NCI-H82 (cell line): Measurements from ENCODE around the gene RALGDS.
"Not testable (repeated sequence)": the region's sequence is repeated elsewhere in the genome, so short reads cannot be mapped to it uniquely, and the experiment has no call there.

Experiments
- DNase-seq: peaks from one replicate; lab custom pipeline; 2025; lab: John Stamatoyannopoulos, UW

Gene RALGDS

GRCh38 chr9:133121198-133121914 lies at the start of gene RALGDS:
Gene RALGDS (minus strand): TSS chr9:133121240. CDS start chr9:133121154, 86 bp downstream.
- DNase-seq, result peak; percentile 89

DNA sequence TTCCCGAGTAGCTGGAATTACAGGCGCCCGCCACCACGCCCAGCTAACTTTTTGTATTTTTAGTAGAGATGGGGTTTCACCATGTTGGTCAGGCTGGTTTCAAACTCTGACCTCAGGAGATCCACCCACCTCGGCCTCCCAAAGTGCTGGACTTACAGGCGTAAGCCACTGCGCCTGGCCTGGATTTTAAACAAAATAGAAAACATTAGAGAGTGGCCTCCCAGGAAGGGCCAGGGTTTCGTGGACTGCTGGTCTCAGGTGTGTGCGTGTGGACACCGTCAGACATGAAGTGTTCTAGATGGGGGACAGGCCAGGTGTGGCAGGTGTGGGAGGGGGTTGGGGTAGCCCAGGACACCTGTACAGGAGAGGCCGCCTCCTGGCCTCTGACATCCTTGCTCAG lies 49.7 kb upstream of the RALGDS start:
- no peak for DNase-seq

GRCh38 chr9:133169687-133170086 lies 48.6 kb upstream of the RALGDS start:
- DNase-seq, result not testable (repeated sequence)

- DNase-seq, result no peak
Measured at GRCh38 chr9:133169102-133169501, 48.1 kb upstream of the RALGDS start.

DNA sequence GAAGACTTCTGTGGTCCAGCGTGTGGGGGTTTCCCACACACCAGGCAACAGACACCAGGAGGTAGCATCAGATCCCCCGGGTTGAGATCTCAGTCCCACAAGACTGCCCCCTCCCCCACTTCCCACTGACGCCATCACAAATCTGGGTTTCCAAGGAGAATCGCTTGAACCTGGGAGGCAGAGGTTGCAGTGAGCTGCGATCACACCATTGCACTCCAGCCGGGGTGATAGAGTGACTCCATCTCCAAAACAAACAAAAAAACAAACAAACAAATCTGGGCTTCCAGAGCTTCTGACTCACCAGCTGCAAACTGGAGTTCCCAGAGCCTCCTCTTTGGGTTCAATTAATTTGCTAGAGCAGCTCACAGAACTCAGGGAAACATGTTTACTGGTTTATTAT lies 47.4 kb upstream of the RALGDS start:
- DNase-seq, result no peak

DNA sequence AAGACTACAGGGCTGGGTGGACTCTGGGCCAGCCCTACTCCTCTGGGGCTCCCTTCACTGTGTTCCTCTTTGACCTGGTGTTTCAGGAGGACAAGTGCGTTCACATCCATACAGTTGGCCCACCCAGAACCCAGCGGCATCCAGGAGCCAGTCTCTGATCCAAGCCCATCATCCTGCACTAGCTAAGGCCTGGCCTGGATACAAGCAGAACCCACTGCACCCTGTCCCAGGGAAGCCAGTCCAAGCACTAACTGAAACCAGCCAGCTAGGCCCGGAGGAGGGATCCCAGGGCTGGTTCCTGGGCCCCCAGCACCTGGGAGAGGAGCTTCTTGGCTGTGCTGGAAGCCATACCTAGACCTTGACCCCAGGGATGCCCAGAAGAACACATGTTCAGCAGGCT lies 46.7 kb upstream of the RALGDS start:
- no peak for DNase-seq

- DNase-seq, result no peak
Measured at GRCh38 chr9:133167096-133167730, 46.2 kb upstream of the RALGDS start.

- DNase-seq, result no peak
Measured at GRCh38 chr9:133166392-133166791, 45.4 kb upstream of the RALGDS start.

- no peak for DNase-seq
Measured at GRCh38 chr9:133165452-133165730, 44.4 kb upstream of the RALGDS start.

GRCh38 chr9:133164191-133164590 lies 43.2 kb upstream of the RALGDS start:
- no peak for DNase-seq

- peak; percentile 49 for DNase-seq
Measured at GRCh38 chr9:133163504-133164172, 42.6 kb upstream of the RALGDS start, which contains the start of gene GBGT1. Gene GBGT1 (minus strand): TSS chr9:133163914. CDS start chr9:133162412, 1,502 bp downstream.

DNA sequence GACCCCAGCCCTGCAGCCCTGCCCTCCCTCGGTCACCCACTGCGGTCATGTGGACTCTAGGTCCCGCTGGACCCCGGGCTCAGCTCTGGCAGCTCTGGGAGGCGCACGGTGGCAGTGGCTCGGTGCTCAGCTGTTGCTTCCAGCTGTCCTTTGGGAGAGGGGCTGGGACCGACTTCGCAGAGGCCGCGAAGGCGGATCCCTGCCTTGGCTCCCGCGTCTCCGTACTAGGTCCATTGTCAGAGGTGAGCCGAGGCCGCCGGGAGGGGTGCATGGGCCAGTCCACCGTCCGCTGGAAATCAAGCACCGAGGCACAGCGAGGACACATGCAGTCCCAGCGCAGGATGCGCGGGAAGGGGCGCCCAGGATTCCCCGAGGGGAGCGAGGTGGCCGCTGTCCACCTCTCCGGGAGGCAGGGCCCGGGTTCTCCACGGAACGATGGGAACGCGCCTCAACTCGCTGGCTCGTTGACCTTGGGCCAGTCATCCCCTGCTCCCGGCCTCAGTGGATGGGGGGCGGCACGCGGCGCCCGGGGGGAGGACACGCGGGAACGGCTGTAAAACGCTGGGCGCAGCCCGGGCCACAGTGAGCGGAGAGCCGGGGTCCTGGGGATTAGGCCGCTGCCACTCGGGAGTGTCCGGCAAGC lies 41.9 kb upstream of the RALGDS start:
- peak; percentile 19 for DNase-seq

- DNase-seq, result no peak
Measured at GRCh38 chr9:133161547-133161950, 40.5 kb upstream of the RALGDS start.

GRCh38 chr9:133160742-133161546 lies 39.9 kb upstream of the RALGDS start:
- DNase-seq, result peak; percentile 69

DNA sequence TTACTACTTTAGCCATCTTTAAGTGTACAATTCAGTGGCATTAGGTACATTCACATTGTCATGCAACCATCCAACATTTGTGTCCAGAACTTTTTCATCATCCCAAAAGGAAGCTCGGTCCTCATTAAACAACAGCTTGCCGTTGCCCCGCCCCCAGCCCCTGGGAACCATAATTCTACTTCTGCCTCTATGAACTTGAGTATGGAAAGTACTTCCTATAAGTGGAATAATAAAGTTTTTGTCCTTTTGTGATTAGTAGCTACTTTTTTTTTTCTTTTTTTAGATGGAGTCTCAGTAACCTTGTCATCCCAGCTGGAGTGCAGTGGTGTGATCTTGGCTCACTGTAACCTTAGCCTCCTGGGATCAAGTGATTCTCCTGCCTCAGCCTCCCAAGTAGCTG lies 37.7 kb upstream of the RALGDS start:
- no peak for DNase-seq

DNA sequence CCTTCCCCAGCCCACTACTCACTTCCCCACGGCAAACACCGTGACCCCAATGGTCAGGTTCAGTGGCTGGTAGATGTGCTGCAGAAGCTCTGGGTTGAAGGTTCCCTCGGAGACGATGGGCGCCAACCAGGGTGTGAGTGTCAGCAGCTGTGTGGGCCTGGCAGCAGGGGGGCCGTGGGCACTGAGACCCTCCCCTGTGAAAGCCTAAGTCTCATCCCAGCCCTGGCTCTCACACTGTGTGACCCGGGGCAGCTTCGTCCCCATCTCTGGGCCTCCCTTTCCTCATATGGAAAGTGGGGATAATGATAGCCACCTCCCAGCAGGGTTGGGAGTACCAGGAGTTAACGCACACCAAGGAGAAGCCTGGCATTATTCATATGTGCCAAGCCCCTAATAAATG lies 34.1 kb upstream of the RALGDS start:
- DNase-seq, result no peak

DNA sequence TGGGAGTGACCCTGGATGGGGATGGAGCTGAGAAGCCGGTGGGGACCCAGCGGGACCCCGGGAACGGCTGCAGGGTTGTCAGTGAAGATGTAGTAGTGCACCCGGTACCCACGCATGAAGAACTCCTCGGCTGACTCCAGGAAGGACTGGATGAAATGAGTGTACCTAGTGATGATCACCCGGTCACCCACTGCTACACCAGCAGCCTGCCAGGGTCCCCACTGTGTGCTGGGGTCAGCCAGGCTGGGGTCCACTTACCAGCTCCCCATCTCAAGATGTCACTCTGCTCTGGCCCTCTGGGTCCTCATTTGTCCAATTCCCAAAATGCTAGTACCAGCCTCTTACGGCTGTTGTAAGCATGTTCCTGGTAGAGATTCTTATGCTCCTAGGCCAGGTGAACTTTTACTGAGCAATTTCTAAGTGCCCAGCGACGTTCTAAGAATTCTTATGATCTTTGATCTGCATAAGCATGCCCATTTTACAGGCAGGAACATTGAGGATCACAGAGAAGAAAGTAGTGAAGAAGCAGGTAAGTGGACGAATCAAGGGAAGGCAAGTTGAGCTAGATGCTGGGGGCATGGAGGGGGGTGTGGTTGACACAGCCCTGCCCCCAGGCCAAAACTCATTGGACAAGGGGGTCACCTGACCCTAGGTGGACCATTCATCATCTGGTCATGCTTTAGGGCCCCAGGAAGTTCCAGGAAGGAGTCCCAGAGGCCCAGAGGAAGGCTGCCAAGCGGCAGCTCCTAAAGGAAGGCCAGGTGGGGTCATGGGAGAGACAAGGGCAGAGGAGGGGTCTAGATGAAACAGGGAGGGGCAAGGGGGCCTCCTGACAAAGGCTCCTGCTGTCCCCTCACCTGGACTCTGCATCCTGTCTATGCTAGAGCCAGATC lies 33.3 kb upstream of the RALGDS start:
- DNase-seq, result no peak

DNA sequence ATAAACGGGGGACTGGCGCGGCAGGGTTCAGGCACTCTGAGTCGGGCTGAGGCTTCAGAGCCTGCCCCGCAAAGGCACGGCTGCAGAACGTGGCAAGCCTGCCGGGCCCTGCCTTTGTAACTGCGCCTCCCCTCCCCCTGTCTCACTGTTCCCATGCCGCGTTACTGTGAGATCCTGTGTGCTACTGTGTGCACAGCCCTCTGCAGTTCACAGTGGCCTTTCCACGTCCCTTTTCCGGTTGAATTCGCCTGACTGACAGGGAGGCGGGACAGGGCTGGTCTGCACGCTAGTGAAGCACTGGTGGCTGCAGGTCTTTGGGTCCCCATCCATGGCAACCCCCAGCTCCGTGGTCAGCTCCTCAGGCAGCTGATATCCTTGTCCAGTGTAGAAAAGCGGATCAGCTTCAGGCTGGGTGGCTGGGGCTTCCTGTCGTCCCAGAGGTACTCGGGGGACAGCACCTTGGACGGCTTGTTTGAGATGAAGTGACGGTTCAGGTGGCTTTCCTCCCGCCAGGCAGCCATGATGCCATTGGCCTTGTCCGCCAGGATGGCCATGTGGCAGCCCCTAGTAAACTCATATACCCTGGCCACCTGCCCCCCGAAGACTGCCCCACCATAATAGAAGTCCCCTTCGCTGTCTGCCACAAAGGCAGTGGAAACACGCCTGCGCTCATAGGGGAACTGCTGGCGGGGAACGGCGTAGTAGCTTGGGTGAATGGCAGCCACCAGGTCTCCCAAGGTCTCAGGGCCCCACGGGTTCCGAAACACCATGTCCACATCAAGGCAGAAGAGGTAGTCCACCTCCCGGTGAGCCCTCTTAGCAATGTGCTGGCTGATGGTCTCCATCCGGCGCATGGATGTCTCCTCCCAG lies 32.4 kb upstream of the RALGDS start:
- no peak for DNase-seq

DNA sequence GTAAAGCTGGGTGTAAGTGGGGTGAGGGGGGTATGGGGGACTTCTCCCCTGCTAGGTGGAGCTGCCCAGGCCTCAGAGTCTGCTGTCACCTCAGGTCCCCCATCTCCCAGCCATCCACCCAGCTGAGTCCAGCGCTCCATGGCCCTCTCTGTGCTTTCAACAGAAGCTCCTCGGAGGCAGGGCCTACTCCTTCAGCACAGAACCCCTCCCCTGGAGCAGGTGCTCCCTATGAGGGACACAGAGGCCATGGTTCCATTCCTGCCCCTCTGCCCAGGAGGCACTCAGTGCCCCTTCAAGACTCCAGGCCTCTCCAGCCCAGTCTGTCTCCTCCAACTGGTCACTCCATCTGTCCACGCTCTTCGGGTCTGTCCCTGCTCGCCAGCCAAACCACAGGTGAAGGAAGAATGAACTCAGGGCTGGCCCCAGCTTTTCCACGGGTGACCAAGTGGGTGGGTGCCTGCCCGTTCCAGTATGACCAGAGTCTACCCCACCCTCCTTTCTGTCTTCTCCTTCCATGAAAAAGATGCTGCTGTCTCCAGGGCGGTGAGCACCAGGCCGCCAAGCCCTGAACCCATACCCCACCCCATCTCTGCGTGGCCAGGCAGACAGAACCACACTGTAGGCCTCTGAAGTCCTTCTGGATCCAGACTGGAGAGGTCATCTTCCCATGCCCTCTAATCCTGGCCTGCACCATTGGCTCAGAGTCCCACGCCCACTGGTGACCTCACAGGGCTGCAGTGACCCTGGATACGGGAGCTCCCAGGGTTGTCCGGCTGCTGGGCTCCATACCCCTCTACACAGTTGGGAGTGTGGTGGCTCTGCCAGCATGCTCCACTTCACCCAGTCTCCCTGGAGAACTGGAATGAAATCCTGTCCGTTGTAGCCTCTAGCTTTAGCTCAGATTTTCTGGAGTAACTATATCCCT lies 30.8 kb upstream of the RALGDS start:
- DNase-seq, result no peak
